Activated CD8-positive, alpha-beta memory T cell treated with anti-CD3 and anti-CD28 coated beads, Interleukin-2, amount 50 U/mL, for 1 hour (primary cell): ENCODE results near the gene SDC3.

Experiments
- DNase-seq: peaks from one replicate; pipeline ENCODE4 v3.0.0-alpha.2; 2020; ENCODE audit errors: extremely low read depth

The SDC3 gene

GRCh38 chr1:30928171-30928570 is 19.6 kb upstream of the SDC3 start:
- DNase-seq, result no peak

- DNase-seq, result no peak
These were observed 18.9 kb upstream of the SDC3 start for GRCh38 chr1:30927448-30927847.

GRCh38 chr1:30923597-30923996 is 15.0 kb upstream of the SDC3 start:
- no peak for DNase-seq

- DNase-seq, result no peak
These were observed 12.3 kb upstream of the SDC3 start for GRCh38 chr1:30920827-30921226.

- no peak for DNase-seq
These were observed 10.7 kb upstream of the SDC3 start for GRCh38 chr1:30919025-30919881.

- no peak for DNase-seq
These were observed 7.7 kb upstream of the SDC3 start for GRCh38 chr1:30916296-30916695.

GRCh38 chr1:30915491-30916230 is 7.1 kb upstream of the SDC3 start:
- no peak for DNase-seq

GRCh38 chr1:30914931-30915330 is 6.4 kb upstream of the SDC3 start:
- DNase-seq, result no peak

- no peak for DNase-seq
These were observed 6.0 kb upstream of the SDC3 start for GRCh38 chr1:30914587-30914922.

- no peak for DNase-seq
These were observed 4.5 kb upstream of the SDC3 start for GRCh38 chr1:30912913-30913652.

- no peak for DNase-seq
These were observed 3.7 kb upstream of the SDC3 start for GRCh38 chr1:30912224-30912623.

- no peak for DNase-seq
These were observed 2.7 kb upstream of the SDC3 start for GRCh38 chr1:30911059-30911954.

- DNase-seq, result no peak
These were observed 959 bp upstream of the SDC3 start for GRCh38 chr1:30909365-30910068.

GRCh38 chr1:30908316-30908695 is 252 bp downstream of the SDC3 start:
- no peak for DNase-seq

GRCh38 chr1:30907481-30908315 is 860 bp downstream of the SDC3 start:
- no peak for DNase-seq

GRCh38 chr1:30906631-30907441 is 1.7 kb downstream of the SDC3 start:
- DNase-seq, result no peak

GRCh38 chr1:30905916-30906620 is 2.5 kb downstream of the SDC3 start:
- no peak for DNase-seq

GRCh38 chr1:30905403-30905802 is 3.2 kb downstream of the SDC3 start:
- no peak for DNase-seq

GRCh38 chr1:30904962-30905335 is 3.6 kb downstream of the SDC3 start:
- DNase-seq, result no peak
